Activated CD8-positive, alpha-beta memory T cell treated with anti-CD3 and anti-CD28 coated beads, Interleukin-2, amount 50 U/mL, for 4 hours (primary cell): Measurements from ENCODE around the gene KRT7.

Experiments used
- DNase-seq: peaks from one replicate; pipeline ENCODE4 v3.0.0-alpha.2; 2020

KRT7 gene

DNA sequence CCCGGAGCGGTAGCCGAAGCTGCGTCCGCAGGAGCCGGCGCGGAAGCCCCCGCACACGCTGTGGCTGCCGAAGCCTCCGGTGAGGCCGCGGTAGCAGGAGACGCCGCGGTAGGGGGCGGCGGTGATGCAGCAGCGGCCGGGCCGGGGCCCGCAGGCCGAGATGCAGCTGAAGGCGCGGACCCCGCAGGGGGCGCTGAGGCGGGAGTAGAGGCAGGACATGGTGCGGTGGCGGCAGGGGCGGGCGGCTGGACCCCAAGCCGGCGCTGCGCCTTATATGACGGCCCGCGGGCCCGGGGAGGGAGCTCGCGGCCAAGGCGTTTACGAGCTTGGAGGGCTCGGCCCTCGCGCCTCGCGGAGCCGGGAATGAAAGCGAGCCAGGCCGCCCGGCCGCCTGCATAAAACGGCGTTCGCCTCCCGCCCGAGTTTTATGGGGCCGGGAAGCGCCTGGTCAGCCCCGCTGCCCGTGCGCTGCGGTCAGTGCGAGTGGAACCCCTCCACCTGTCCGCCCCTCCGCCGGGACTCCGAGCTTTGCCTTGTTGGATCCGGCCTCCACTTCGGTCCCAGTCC lies 25.4 kb downstream of the KRT7 start:
- DNase-seq = no peak

DNA sequence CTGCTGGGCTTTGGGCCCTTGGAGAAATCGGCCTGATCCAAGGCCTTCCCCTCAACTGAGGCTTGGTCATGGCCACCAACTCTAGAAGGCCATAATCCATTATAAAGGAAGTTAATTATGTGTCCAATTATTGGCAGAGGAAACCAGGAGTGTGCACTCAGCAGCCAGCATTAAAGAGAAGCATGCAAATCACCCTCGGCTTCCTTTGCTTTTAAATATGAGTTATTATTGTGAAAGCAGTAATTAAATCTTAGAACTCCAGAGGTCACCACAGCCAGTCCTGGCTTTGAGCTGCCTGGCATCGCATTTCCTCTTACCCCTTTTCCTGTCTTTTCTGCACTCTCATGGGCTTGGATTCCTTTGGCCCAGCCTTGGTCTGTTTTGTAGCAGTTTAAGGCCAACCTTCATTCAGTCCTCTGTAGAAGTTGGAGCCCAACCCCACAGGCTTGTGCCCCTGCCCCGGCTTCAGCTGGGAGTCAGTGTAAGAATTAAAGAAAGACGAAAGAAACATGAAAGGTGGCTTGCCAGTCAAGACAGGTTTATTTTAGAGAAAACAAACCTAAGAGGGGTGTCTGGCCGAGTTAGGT lies 26.7 kb downstream of the KRT7 start:
- DNase-seq = no peak

DNA sequence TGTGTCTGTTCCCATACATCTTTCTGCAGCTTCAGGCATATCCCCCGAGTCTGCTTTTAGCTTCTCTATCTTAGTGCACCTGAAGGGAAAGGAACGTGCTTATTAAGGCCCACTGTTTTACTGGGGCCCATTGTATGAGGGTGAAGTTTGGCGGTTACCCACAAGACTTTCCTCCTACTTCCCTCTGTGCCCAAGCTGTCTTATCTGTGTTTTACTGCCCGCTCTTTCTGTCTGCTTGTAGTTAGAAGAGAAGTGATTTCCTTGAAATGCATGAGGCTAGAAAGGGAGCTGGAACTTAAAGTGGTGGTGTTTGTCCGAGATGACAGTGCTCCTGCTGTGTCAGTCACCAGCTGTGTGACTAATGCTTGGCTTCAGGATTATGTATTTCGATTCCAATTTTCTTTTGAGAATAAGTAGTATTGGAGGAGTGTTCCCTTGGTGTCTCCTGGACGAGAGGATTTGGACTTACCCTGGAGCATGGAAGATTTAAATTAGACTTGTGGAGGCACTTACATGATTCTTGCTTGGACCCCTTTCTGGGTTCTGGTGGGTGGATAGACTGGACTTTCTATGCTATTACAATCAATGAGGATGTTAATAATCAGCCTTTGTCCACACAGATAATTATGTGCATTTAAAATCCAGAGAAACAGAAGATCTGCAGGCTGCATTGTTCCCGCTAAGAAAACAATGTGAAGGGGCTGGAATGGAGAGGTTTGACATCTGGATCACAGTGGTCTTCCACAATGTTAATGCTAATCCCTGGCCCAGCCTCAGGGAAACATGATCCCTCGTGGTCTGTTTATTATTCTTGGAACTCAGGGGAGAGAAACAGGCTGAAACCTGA lies 27.5 kb downstream of the KRT7 start:
- no peak for DNase-seq

DNA sequence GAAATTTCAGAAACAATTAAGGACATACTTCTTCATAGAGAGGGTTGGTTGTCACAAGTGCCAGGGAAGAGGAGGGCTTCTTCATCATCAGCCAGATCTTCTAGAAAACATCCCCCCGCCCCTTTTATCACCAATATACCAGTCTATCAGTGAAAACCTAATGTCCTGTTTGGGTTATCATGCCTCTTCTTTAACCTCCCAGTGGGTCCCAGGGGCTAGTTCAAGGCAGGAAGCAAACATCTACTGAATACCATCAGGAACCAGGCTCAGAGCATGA lies 28.1 kb downstream of the KRT7 start:
- DNase-seq = no peak

DNA sequence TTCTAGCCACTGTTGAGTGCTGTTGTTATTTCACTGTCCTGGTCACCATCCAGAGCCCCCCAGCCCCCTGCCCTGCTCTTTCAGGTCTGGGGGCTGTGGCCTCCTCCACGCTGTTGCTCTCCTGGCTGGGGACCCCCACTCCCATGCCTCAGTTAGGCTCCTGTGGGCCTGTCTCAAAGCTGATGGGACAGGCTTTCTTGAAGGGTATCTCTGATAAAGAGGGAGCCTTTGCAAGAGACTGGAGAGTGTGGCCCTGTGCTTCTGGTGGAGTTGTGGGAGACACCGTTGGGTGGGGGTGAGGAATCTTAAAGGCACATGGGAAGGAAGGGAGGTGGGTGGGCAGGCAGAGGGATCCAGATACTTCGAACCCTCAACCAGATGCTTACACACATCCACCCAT lies 29.2 kb downstream of the KRT7 start:
- no peak for DNase-seq

DNA sequence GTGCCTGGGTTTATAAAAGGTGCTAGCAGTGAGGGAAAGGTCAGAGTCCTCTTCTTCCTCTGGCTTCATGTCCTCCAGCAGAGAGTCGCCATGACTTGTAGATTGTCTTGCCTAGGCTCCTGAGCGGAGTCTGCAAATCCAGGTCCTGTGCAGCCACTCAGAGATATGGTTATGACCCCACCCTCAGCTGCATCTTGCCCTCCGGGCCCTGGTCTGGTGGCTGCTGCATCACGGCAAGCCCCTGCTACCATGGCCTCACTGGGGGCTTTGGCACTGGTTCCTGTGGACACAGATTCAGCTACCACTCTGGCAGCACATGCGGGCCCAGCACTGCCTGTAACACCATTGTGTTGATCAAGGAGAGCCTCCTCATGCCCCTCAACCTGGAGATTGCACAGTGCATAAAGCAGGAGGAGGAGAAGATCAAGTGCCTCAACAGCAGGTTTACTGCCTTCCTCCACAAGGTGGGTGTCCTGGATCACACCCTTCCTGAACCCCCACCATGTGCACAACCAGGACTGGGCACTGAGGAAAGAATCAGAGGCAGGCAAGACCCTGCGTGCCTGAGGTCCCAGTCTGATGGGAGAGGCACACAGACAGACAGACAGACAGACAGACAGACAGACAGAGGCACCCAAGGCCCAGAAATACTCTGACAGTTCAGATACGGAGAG lies 30.9 kb downstream of the KRT7 start:
- DNase-seq = no peak

DNA sequence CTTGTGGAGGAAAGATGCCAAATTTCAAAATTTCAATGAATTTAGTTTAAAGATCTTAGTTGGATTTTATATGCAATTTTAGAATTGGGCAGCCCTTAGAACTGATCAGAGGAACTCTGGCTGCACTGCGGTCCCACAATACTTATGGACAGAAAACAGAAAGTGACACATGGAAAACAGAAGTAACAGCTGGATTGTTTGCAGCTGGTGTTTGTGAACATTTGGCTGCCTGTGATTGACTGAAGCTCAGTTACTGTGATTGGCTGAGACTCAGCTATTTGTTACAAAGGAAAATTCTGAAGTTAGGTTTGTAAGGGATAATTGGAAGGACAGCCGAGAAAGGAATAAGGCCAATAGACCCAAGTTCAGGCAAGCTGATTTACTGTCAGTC lies 31.4 kb downstream of the KRT7 start:
- DNase-seq = no peak

DNA sequence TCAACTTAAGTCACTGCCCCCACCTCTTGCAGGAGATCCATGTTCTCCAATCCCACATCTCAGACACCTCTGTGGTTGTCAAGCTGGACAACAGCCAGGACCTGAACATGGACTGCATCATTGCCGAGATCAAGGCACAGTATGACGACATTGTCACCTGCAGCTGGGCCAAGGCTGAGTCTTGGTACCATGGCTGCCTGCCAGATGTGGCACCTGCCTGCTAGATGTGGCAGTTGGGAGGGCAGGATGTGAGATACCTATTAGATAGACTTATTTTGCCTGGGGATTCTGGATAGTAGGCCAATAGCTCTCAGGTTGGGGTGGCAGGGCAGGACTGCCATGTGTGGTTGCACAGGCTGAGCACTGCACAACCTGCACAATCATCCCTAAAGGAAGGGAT lies 33.5 kb downstream of the KRT7 start:
- no peak for DNase-seq

DNA sequence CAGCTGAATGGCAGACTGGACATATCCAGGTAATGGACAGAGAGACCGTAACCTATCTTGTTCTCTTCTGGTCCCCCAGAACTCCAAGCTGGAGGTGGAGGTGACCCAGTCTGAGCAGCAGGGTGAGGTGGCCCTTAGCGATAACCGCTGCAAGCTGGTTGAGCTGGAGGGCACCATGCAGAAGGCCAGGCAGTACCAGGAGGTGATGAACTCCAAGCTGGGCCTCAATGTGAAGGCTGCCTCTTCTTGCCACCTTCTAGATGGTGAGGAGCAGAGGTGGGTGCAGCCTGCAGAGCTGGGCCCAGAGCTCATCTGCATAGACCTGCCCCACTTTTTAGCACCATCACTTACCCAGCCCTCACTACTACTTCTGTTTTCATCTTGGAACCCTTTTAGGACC lies 34.2 kb downstream of the KRT7 start:
- DNase-seq = no peak

DNA sequence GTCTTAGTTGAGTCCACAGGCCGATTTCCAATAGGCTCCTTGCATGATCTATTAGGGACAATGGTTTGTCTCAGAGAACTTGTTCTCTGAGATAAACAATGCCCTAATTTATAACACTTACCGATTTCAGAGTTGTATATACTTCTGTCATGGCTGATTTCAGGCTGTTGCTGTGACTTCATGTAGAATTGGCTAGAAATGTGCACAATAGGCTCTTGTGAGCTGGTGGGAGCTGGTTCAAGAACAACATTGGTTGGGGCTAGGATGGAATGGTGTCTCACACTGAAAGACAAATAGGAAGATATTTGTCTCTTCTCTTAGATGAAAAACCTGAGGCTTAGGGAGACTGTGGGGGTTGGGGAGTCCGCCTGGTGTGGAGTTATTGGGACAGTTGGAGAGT lies 34.7 kb downstream of the KRT7 start:
- no peak for DNase-seq

DNA sequence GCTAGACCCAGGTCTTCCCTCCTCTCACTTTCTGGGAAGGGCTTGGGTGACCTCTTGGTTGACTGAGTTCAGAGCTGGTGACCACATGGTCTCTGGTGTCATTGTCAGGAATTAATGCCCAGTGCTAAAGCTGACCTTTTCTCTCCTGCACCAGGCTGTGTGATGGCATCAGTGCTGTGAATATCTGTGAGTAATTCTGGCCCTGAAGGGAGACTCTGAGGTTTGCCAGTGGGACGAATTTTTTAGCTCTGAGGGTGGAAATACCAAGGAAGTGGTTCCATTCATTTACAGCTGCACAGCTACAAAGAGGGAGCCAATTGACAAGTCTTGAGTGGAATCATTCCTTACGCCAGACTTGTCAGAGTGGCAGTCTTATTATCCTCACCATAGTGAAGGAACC lies 35.2 kb downstream of the KRT7 start:
- DNase-seq = no peak

DNA sequence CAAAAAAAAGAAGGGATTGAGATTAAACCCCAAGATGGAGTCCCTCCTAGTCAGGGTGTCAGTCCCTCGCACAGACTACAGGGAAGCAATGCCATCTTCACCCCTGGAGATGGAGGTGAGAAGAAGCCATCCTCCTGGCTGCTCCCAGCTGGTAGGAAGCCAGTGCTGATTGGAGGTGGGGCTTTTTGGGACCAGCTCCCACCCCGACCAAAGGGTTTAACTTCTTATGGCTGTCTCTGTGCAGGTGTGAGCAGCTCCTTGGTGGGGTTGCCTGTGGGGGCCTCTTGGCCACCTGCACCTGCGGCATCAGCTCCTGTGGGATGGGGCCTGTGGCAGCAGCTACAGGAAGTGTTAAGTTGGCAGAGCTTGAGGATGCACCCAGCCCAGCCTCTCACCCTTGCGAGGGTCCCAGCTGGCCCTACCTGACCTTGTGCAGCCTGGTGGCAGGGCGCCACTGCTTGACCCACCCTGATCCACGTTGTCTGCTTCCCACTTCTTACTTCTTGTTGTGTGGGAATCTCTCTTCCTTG lies 37.6 kb downstream of the KRT7 start:
- no peak for DNase-seq

DNA sequence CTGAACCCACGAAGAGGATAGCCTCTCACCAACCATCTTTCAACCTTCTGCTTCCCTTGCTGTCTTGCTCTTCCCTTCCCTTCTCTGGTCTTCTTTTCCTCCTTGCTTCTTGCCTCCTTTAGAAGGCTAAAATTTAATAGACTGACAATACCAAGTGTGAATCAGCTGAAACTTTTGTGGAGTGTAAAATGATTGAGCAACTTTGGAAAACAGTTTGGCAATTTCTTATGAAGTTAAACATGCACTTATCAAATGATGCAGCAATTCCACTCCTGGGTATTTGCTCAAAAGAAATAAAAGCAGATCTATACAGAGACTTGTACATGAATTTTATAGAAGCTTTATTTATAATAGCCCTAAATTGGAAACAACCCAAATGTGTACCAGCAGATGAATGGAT lies 38.1 kb downstream of the KRT7 start:
- no peak for DNase-seq

DNA sequence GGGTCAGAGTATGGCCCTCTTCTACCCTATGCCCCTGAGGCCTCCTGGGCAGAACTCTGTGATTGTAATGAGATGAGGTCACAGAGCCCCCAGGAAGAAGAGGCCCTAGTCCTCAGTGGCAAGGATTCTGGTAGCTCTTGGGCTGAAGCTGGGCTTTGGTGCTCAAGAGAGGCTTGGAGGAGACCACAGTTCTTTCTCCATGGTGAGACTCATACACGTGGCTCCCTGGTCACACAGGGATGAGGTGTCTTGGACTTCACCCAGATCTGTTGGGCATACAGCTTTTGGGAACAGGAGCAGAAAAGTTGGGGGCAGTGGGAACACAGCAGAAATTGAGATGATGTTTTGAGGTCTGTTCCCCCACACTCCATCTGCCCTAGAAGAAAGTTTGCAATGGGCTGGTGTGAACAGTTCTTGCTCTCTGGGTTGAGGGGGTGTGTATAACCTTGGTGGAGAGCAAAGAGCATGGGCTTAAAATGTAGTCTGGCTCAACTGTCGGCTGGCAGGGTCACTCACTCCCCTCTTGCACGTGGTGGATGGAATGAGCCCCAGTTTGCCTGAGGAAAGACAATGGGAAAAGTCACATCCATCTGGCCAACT lies 41.6 kb downstream of the KRT7 start, which contains the start of gene KRT86:
Gene KRT86, plus strand, starts transcription at position 125 of the 600 bp plus-strand sequence. CDS start 27,272 bp downstream, outside the sequence.
- no peak for DNase-seq

DNA sequence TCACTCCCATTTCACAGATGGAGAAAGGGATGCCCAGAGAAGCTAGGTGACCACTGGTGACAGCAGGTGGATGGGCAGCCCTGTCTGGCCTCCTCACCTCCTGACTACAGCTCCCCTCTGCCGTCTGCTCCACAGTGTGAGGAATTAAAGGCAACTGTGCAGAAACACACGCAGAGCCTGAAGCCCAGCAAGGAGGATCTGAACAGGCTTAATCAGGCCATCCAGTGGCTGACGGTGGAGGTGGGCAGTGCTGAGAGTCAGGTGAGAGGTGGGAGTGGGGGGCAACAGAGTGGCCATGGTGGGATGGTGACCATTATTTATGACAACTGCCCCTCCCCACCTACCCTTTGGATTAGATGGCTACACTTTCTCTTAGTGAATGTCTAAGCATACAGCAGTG lies 42.6 kb downstream of the KRT7 start:
- DNase-seq = no peak

DNA sequence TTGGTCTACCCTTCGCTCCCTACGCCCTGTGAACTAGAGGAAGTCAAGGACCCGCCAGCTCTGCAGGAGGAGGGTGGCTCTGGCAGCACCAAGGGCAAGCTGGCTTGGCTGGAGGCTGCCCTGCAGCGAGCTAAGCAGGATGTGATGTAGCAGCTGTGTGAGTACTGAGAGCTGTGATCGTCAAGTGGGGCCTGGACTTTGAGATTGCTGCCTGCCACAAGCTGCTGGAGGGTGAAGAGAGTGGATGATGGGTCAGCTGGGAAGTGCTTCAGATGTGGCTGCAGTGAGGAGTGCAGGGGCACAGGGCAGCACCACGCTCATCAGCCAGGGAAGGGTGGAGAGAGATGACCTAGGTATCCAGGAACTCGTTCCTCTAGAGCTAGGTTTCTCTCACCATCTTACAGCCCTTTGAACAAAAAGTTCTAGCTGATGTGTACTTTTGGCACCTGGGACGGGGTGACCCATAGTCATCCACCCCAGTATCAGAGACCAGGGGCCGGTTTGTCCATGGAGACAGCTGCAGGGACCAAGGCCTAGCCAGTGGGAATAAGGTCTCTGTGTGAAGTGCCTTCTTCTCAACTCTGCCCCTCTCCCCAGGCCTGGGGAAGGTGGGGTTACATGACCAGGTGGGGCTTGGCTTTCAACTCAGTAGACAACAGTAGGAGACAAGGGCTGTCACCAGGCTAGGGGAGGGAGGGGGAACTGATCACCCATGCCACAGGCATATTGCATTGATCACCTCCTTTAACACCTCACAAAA lies 44.6 kb downstream of the KRT7 start:
- DNase-seq = no peak

DNA sequence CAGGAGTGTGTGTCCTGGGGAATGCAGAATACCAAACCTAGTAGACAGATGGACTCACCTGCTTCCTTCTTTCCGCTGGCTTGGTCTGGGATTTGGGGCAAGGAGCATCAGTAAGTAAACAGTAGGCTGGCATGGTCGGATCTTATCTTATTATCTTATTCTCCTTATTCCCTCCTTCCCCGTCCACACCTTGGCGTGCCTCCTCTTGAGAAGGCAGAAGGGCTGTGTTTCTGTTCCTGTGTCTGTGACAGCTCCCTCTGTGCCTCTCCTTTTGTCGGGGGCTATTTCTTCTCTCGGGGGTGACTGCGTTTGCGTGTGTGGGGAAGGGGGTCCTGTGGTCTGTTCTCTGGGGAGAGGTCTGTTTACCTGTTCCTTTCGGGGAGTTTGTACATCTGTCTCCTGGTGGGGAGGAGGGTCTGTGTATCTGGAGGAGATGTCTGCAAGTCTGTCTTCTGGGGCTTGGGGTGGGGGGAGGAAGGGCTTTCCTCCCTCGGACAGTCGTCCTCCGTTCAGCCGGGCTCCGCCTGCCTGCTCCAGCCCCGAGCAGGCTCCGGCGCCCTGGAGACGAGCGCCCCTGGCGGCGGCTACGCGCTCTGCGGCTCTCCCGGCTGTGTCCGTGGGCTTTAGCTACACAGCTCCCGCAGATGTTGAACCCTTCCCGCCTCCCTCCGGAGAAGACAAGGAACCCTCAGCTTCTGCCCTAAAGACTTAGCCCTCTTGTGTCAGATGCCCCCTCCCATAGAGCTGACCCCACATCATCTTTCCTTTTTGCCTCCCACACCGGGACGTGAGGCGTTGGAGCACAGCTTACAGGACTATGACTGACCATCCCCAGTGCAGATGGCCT lies 45.8 kb downstream of the KRT7 start:
- peak; percentile 75 for DNase-seq

DNA sequence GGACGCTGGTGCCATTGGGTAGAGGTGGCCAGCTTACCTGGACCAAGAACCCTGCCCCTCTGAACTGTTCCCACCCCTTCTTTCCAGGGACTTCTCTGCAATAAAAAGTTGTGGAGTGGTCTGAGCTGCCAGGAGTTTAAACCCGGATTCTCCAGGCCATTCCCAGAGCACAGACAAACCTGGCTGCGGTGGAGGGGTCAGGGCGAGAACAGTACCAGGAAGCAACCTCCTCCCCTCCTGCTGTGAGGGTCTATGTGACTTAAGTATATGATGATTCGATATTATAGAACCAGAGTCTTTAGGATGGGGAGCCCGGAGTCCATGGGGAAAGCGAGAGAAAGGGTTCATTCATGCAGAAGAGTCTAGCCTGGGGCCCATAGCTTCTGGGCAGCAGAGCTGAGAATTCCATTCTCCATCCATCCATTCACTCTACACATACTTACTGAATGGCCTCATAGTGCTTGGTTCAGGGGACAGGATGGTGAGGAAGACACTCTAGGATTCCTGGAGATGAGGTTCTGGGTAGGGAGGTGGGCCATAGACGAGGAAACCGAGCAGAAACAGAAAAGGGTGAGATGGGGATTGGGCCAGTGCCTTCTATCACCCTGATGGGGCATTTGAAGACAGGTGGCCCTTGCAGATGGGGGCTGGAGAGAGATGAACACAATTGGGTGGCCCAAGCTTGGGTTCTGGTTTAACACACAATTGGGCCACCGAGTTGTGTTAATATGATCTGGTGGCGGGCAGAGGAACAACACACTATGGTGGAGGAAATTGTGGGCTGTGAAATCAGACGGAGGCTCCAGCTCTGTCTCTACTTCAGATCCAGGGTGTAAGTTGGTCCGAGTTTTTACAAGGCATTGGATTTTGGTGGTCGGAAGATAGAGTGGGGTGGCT lies 46.6 kb downstream of the KRT7 start:
- DNase-seq = no peak

DNA sequence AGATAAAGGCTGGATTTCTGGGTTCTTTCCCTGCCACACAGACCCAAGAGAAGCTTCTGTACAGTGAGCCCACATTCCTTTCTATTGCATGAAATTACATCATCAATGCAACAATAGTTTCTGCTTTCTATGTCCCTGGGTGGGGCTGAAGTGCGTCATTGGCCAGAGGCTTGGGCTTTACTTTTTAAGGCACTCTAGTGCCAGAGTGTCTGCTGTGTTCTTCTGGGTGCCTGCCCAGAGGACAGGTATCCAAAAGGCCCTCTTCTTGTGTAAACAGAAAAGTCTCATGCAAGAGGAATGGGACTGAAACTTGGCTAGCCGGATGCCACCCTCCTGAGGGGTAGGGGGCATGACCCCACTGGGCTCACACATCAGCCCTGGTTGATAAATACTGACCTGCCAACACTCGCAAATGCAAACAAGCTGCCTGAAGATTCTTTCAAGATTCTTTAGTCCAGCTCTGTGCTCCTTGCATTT lies 47.3 kb downstream of the KRT7 start:
- DNase-seq = no peak

DNA sequence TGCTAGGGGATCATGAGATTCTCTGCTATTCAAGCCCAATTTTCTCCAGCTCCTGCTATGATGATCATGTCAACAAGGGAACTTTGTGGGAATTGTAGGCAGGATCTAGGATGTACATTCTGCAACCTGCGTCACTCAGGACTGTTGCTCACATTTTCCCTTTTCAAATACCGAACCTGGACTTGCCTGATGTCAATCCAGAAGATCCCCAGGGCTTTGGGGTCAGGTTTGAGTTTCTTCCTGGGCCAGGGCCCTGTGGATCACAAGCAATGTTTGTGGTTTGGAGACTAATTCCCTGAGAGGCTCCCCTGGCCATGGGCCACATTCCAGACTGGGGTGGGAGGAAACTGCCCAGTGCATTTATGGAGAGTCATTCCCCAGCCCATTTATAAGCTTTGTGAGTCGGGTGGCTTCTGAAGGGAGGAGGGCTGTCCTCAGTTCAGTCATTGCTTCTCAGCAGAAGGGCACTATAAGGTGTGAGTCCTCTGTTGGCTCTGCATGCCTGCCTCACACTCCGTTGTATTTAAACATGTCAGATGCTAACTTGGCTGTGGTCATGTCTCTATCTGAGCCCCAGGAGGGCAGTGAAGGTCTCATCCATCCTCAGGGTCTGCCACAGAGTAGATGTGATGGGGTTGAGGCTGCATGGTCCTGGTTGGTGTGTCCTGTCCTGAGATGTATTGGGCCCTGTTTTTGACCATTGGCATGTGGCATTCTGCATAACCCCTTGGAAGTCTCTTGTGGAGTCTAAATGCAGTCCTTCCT lies 47.9 kb downstream of the KRT7 start:
- DNase-seq = no peak
